H1 (cell line): Measurements from ENCODE around the gene FHAD1. TPM values are rescaled to one million over a fixed set of nuclear protein-coding genes. Genes with fewer than 3 reads are reported as not detected.

Experiments used
- CHD1 ChIP-seq: IDR thresholded peaks from 2 replicates; pipeline ENCODE4 v1.6.1; 2012; ENCODE audit warnings: low read depth, low read length, improper control_type of control experiment
- EZH2 ChIP-seq: fragments of 200-600 bp; sonication (generic); IDR thresholded peaks from 2 replicates; pipeline ENCODE4 v1.7.1; 2012; ENCODE audit warnings: low read depth, mild to moderate bottlenecking, moderate library complexity, low read length, inconsistent platforms; ENCODE audit not compliant: severe bottlenecking
- GTF2F1 ChIP-seq: IDR thresholded peaks from 2 replicates; pipeline ENCODE4 v1.6.1; 2012; ENCODE audit warnings: low read depth, low read length, improper control_type of control experiment, borderline replicate concordance
- TEAD4 ChIP-seq: IDR thresholded peaks from 2 replicates; pipeline ENCODE4 v1.6.1; 2012; ENCODE audit warnings: low read depth, low read length, inconsistent platforms, mixed read lengths
- polyA plus RNA-seq, 7 experiments: library from polyadenylated mRNA; depleted of rRNA in 3 of 7; stranded (reverse) in 5 of 7; unstranded in 2 of 7; fragments of >200 nt in 5 of 7; fragments of 200-250 nt in 2 of 7; gene quantifications; 1 replicate in 5 of 7; 2 replicates in 1 of 7; 4 replicates in 1 of 7; pipeline versions ENCODE4 v1.2.1 to v1.2.3, GENCODE V29; 2011 to 2013; ENCODE audit warnings: missing spikeins in 2 of 7, mixed read lengths in 2 of 7
- total RNA-seq: library from RNA; stranded (reverse); fragmentation: NEBNext Ultra II Directional; extraction: Animal tissue kit (Norgen Biotek cat#: 25700); gene quantifications from 2 replicates; pipeline ENCODE4 v1.2.1, GENCODE V29; 2021
- TF ChIP-seq, protein P1 (sequence below): IDR thresholded peaks from 2 replicates; pipeline ENCODE4 v1.6.1; 2011; ENCODE audit warnings: low read length, improper control_type of control experiment

Gene FHAD1
- total and polyA plus RNA-seq, 2 of the 8 experiments (the other 6 are each of a cell fraction or from before 2014, with no cell fraction given): 0.39 to 0.69 TPM

GRCh38 chr1:15422871-15423270 is 175.8 kb downstream of the FHAD1 start (continued):
- TF ChIP-seq EZH2: no peak
- no peak for TF ChIP-seq CHD1
- TF ChIP-seq GTF2F1: no peak
- TF ChIP-seq, protein P1, sequence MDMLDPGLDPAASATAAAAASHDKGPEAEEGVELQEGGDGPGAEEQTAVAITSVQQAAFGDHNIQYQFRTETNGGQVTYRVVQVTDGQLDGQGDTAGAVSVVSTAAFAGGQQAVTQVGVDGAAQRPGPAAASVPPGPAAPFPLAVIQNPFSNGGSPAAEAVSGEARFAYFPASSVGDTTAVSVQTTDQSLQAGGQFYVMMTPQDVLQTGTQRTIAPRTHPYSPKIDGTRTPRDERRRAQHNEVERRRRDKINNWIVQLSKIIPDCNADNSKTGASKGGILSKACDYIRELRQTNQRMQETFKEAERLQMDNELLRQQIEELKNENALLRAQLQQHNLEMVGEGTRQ: no peak
- TF ChIP-seq TEAD4: no peak
